ENCODE data around the gene ANKRD12. TPM values are rescaled to one million over a fixed set of nuclear protein-coding genes. Genes with fewer than 3 reads are reported as not detected.

Gene ANKRD12
- total RNA-seq, 1 donor: 19.7 TPM

GRCh38 chr18:9280849-9281248 lies 144.3 kb downstream of the ANKRD12 start:
- DNase-seq (ENCODE audit: low read depth in 2 of 3, low spot score in 2 of 3): no peak

DNA sequence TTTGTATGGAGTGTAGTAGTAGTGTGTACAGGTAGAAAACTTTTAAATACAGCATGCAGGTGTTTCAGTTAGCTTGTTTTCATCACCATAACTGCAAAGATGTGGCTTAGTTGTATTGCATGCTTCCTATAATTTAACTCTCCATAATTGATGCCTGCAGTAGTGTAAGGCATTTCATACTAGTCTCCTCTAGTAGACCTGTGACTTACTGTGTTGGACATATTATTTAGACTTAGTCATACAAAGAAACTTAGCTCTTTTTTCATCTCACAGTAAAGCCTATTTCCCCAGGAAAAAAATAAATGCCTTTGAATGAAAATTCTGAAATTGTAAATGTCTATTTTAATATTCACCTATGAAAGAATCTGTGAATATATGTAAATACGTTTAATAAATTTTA lies 145.2 kb downstream of the ANKRD12 start:
- no peak for DNase-seq (ENCODE audit: low read depth in 2 of 3, low spot score in 2 of 3)

DNA sequence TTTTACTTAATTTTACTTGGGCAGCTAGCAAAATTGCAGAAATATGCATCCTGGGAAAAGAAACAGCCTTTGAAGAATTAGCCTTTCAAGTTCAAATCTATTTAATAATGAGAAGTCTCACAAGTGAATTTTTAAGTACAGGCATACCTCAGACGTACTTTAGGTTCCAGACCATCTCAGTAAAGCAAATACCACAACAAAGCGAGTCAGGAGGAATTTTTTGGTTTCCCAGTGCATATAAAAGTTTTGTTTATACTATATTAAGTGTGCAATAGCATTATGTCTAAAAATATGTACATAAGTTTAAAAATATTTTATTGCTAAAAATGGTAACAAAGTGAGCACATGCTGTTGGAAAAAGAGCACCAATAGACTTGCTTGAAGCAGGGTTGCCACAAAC lies 147.2 kb downstream of the ANKRD12 start:
- no peak for DNase-seq (ENCODE audit: low read depth in 2 of 3, low spot score in 2 of 3)

DNA sequence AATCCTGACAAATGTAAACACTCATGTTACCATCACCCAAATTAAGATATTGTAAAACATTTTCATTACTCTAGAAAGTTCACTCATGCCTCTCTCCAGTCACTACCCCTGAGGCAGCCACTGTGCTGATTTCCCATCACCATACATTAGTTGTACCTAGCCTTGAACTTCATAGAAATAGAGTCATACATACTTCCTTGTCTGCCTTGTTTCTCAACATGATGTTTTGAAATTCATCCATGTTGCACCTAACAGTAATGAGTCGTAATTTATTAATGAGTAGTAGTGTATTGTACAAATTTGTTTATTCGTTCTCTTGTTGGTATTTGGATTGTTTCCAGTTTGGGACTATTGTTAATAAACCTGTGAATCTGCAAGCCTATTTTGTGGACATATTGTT lies 149.0 kb downstream of the ANKRD12 start:
- DNase-seq (ENCODE audit: low read depth in 2 of 3, low spot score in 2 of 3): no peak

DNA sequence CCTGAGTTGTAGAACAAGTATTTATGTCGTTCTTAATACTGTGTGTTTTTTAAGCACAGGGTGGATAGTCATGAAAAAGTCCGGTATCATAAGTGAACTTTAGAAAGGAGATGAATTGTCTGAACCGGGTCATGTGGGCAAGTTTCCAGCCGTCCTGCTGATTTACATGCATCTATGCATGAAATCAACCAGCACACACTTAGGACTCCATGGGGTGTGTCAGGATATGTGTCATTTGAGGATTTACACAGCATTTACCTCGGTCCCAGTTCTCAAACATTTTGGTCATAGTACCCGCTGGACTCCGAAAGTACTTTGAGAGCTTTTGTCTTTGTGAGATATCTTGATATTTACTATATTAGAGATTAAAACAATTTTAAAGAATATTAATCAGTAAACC lies 150.5 kb downstream of the ANKRD12 start:
- DNase-seq (ENCODE audit: low read depth in 2 of 3, low spot score in 2 of 3): no peak

DNA sequence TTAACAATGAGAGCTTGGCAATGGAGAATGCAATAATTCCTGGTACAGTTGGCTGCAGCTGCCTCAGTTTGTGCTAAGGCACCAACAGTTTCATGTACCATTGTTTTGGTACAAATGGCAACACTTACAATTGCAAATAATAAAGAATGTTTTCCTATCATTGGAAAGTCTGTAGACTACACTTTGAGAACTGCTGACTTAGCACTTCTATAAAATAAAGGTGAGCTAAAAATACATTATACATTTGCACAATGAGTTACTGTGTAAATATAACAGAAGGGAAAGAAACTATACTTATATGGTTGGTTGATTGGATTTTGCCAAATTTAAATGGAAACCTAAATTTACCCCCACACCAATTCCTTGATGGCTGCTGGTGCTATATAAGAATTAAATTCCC lies 153.1 kb downstream of the ANKRD12 start:
- DNase-seq (ENCODE audit: low read depth in 2 of 3, low spot score in 2 of 3): no peak

- no peak for DNase-seq (ENCODE audit: low read depth in 2 of 3, low spot score in 2 of 3)
Observed at GRCh38 chr18:9290156-9290555, 153.6 kb downstream of the ANKRD12 start.

GRCh38 chr18:9292047-9292446 lies 155.5 kb downstream of the ANKRD12 start:
- DNase-seq (ENCODE audit: low read depth in 2 of 3, low spot score in 2 of 3): no peak

DNA sequence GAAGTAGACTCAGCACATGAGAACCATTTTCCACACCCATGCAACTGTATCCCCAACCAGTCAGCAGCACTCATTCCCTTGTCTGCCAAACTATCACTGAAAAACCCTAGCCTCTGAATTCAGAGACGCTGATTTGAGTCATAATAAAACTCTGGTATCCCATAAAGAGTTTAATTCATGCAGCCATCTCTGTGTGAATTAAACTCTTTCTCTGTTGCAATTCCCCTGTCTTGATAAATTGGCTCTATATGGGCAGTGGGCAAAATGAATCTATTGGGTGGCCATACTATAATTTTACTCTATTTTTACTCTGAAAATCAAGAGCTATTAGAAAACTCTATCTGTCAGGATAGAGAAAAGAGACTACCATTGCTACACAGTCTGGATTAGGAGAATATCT lies 157.4 kb downstream of the ANKRD12 start:
- no peak for DNase-seq (ENCODE audit: low read depth in 2 of 3, low spot score in 2 of 3)

GRCh38 chr18:9296233-9297006 lies 159.8 kb downstream of the ANKRD12 start:
- no peak for DNase-seq (ENCODE audit: low read depth in 2 of 3, low spot score in 2 of 3)

DNA sequence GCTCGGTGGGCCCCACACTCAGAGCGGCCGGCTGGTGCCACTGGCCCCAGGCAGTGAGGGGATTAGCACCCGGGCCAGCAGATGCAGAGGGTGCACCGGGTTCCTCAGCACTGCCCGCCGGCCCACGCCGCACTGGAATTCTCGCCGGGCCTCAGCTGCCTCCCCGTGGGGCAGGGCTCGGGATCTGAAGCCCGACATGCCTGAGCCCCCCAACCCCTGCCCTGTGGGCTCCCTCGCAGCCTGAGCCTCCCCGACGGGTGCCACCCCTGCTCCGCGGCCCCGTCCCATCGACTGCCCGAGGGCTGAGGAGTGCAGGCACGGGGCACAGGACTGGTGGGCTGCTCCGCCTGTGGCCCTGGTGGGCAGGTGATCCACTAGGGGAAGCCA lies 160.4 kb downstream of the ANKRD12 start:
- DNase-seq (ENCODE audit: low read depth in 2 of 3, low spot score in 2 of 3): no peak

GRCh38 chr18:9304388-9305070 lies 167.9 kb downstream of the ANKRD12 start:
- no peak for DNase-seq (ENCODE audit: low read depth in 2 of 3, low spot score in 2 of 3)

- no peak for DNase-seq (ENCODE audit: low read depth in 2 of 3, low spot score in 2 of 3)
Observed at GRCh38 chr18:9319333-9319732, 182.8 kb downstream of the ANKRD12 start.

DNA sequence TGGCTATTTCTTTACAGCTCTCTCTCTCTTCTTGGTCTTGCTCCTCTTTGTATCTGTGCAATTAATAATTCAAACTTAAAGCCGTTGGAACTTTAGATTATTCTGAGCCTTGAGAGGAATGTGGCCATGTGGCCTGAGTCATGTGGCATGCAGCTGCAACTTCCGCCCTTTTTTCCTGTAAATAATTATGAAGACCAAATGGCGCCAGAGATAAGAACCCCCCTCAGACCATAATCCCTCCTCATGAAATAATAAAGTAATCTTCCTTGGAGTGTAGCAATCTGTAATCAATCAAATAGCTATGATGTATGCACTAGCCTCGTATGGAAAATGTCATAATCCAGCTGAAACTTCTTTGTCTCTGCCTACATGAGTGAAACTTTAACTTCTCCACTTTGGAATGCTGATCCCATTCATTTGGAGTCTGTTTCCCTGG lies 184.5 kb downstream of the ANKRD12 start:
- DNase-seq (ENCODE audit: low read depth in 2 of 3, low spot score in 2 of 3): peak in 2 of 3 donors; percentile 32 to 77

- no peak for DNase-seq (ENCODE audit: low read depth in 2 of 3, low spot score in 2 of 3)
Observed at GRCh38 chr18:9321736-9322135, 185.2 kb downstream of the ANKRD12 start.

- DNase-seq (ENCODE audit: low read depth in 2 of 3, low spot score in 2 of 3): no peak
Observed at GRCh38 chr18:9322744-9323143, 186.2 kb downstream of the ANKRD12 start.

DNA sequence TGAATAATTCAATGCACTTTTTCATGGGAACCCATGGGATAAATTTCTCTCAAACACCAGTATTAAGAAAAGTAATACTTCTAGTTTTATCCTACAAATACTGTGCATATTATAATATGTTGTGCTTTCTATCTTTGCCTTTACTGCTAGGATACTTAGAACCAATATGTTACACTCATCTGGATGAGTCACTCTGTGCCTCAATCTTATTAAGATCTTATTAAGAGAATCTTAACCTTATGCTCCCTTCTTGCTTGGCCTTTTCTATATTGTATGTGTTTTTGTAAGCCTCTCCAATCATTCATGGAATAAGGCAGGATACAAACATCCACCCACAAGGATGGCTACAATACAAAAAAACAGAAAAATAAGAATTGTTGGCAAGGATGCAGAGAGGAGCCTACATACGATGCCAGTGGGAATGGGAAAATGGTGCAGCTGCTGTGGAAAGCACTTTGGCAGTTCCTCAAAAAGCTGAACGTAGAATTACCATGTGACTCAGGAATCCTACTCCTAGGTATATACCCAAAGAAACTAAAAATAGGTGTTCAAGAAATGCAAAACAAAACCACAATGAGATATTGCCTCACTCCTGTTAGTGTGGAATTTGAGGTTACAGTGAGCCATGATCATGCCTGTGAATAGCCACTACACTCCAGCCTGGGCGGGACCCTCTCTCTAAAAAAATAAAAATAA lies 187.3 kb downstream of the ANKRD12 start:
- DNase-seq (ENCODE audit: low read depth in 2 of 3, low spot score in 2 of 3): no peak

DNA sequence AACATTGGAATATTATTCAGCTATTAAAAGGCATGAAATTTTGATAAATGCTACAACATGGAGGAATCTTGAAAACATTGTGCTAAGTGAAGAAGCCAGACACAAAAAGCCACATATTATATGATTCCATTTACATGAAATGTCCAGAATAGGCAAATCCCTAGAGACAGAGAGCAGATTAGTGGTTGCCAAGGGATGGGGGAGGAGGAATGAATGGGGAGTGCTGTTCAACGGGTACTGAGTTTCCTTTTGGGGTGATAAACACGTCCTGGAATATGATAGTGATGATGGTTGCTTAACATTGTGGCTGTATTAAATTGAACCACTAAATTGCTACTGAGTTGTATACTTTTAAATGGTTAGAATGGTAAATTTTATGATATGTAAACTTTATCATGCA lies 189.1 kb downstream of the ANKRD12 start:
- DNase-seq (ENCODE audit: low read depth in 2 of 3, low spot score in 2 of 3): no peak

GRCh38 chr18:9328776-9329175 lies 192.2 kb downstream of the ANKRD12 start:
- no peak for DNase-seq (ENCODE audit: low read depth in 2 of 3, low spot score in 2 of 3)

GRCh38 chr18:9329471-9329870 lies 192.9 kb downstream of the ANKRD12 start:
- no peak for DNase-seq (ENCODE audit: low read depth in 2 of 3, low spot score in 2 of 3)

DNA sequence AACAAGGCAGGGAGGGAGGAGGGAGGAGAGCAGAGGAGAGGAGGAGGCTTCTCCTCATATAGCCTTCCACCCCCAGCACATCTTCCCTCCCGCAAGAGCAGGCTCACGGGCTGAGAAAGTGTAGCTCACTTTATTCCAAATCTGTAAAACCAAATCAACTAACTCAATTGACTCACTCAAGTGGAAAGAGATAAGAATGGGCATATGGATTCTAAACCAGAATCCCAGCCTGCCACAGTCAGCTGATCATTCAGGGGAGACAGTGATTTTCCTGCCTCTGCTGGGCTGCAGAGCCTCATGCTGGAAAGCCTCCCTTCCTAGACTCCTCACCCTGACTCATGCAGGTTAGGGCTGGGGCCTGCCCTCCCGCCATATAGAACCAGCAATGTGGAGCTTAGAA lies 193.8 kb downstream of the ANKRD12 start:
- DNase-seq (ENCODE audit: low read depth in 2 of 3, low spot score in 2 of 3): no peak
